Endodermal cell (in vitro differentiated cells): ENCODE results near the gene ZEB2. TPM values are rescaled to one million over a fixed set of nuclear protein-coding genes. Genes with fewer than 3 reads are reported as not detected.

ENCODE experiments used
- DNase-seq: peaks from one replicate; pipeline ENCODE4 v3.0.0-alpha.2; 2017
- H3K27ac ChIP-seq: 2 replicates; pipeline ENCODE4 v1.5.1; 2013; ENCODE audit warnings: mild to moderate bottlenecking, low read depth, low read length, moderate library complexity
- H3K27me3 ChIP-seq: 2 replicates; pipeline ENCODE4 v1.6.1; 2013; ENCODE audit warnings: mild to moderate bottlenecking, low read length, moderate library complexity; ENCODE audit not compliant: insufficient read depth, control insufficient read depth, poor library complexity, severe bottlenecking
- H3K36me3 ChIP-seq: 2 replicates; pipeline ENCODE4 v1.7.0; 2013; ENCODE audit warnings: mild to moderate bottlenecking, low read length, moderate library complexity; ENCODE audit not compliant: control insufficient read depth, insufficient read depth
- H3K4me1 ChIP-seq: one replicate; pipeline ENCODE4 v1.7.0; 2013; ENCODE audit warnings: low read length; ENCODE audit not compliant: control insufficient read depth, insufficient read depth
- H3K4me3 ChIP-seq: 2 replicates; pipeline ENCODE4 v1.5.1; 2013; ENCODE audit warnings: mild to moderate bottlenecking, low read length, moderate library complexity
- H3K9ac ChIP-seq: 2 replicates; pipeline ENCODE4 v1.6.1; 2013; ENCODE audit warnings: mild to moderate bottlenecking, low read length, moderate library complexity; ENCODE audit not compliant: poor library complexity, severe bottlenecking; ENCODE audit errors: extremely low read depth
- H3K9me3 ChIP-seq: 2 replicates; pipeline ENCODE4 v1.6.1; 2013; ENCODE audit warnings: mild to moderate bottlenecking, low read length, moderate library complexity; ENCODE audit not compliant: control insufficient read depth
- H3K27ac Mint-ChIP-seq: 2 replicates; pipeline ENCODE4 v1.8.0; 2020; ENCODE audit warnings: mixed read lengths
- H3K27me3 Mint-ChIP-seq: 2 replicates; pipeline ENCODE4 v1.8.0; 2021; ENCODE audit warnings: mild to moderate bottlenecking, mixed read lengths; ENCODE audit not compliant: insufficient read depth
- H3K36me3 Mint-ChIP-seq: 2 replicates; pipeline ENCODE4 v1.8.0; 2020; ENCODE audit warnings: low read depth, mixed read lengths
- H3K4me1 Mint-ChIP-seq: 2 replicates; pipeline ENCODE4 v1.8.0; 2020; ENCODE audit warnings: mixed read lengths
- H3K4me3 Mint-ChIP-seq: 2 replicates; pipeline ENCODE4 v1.8.0; 2020; ENCODE audit warnings: mild to moderate bottlenecking, moderate library complexity, mixed read lengths
- H3K9me3 Mint-ChIP-seq: 2 replicates; pipeline ENCODE4 v1.8.0; 2020; ENCODE audit warnings: mild to moderate bottlenecking, mixed read lengths
- WGBS, 2 experiments: methylation state at CpG; one replicate each; pipeline versions ENCODE4 v1.1.5 to v1.1.7; 2013; ENCODE audit warnings: missing lambda C conversion rate in 2 of 2, mixed read lengths in 1 of 2; ENCODE audit not compliant: insufficient coverage in 1 of 2, insufficient read length in 1 of 2; 5-methylcytosine and 5-hydroxymethylcytosine counted together
- total RNA-seq, 2 donors: library from RNA; stranded (reverse); fragmentation: NEBNext Ultra II Directional in 1 of 2; extraction: Animal tissue kit (Norgen Biotek cat#: 25700) in 1 of 2; gene quantifications; 2 replicates in 1 of 2; 3 replicates in 1 of 2; pipeline ENCODE4 v1.2.1, GENCODE V29; 2021
- TF ChIP-seq, protein P1 (sequence below): fragments of 200-600 bp; sonication (generic); conservative IDR thresholded peaks from 2 replicates; pipeline ENCODE4 v1.5.0; 2021; ENCODE audit warnings: antibody characterized with exemption, mild to moderate bottlenecking

ZEB2 gene
- total RNA-seq, 2 donors from 2014 or later = 0.29 to 0.31 TPM

DNA sequence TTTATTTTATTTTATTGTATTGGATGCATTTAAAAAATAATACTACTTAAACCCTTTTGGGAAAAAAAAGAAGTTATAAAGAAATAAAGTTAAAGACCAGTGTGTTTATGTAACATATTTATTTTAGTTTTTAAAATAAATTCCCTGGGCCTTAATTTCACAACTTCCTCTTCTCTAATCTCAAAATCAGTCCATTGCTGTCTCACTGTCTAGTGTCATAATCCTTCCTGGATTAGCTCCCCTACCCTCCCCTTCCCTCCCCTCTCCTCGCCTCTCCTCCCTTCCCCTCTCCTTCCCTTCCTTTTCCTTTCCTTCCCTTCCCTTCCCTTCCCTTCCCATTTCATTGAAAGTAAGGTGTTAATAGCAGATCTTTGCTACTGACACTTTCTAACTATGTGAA is 40.3 kb upstream of the ZEB2 start:
- DNase-seq = no peak
- no peak overlapping the region for H3K9ac ChIP-seq
- TF ChIP-seq, protein P1, sequence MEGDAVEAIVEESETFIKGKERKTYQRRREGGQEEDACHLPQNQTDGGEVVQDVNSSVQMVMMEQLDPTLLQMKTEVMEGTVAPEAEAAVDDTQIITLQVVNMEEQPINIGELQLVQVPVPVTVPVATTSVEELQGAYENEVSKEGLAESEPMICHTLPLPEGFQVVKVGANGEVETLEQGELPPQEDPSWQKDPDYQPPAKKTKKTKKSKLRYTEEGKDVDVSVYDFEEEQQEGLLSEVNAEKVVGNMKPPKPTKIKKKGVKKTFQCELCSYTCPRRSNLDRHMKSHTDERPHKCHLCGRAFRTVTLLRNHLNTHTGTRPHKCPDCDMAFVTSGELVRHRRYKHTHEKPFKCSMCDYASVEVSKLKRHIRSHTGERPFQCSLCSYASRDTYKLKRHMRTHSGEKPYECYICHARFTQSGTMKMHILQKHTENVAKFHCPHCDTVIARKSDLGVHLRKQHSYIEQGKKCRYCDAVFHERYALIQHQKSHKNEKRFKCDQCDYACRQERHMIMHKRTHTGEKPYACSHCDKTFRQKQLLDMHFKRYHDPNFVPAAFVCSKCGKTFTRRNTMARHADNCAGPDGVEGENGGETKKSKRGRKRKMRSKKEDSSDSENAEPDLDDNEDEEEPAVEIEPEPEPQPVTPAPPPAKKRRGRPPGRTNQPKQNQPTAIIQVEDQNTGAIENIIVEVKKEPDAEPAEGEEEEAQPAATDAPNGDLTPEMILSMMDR = no peak
- no peaks in the 10 kb centered on the region for H3K9me3 Mint-ChIP-seq
- H3K27ac Mint-ChIP-seq = no peak overlapping the region
- WGBS, 2 experiments = no CpG with 5 or more reads among the region's 1 CpG
- H3K4me3 Mint-ChIP-seq = no peak overlapping the region
- H3K4me1 ChIP-seq = no peaks in the 10 kb centered on the region
- no peaks in the 10 kb centered on the region for H3K4me1 Mint-ChIP-seq
- no peaks in the 10 kb centered on the region for H3K27me3 Mint-ChIP-seq
- no peak overlapping the region for H3K27ac ChIP-seq
- H3K4me3 ChIP-seq = no peak overlapping the region
- no peaks in the 10 kb centered on the region for H3K36me3 Mint-ChIP-seq
- H3K36me3 ChIP-seq = no peaks in the 10 kb centered on the region
- H3K27me3 ChIP-seq = no peaks in the 10 kb centered on the region
- no peaks in the 10 kb centered on the region for H3K9me3 ChIP-seq

DNA sequence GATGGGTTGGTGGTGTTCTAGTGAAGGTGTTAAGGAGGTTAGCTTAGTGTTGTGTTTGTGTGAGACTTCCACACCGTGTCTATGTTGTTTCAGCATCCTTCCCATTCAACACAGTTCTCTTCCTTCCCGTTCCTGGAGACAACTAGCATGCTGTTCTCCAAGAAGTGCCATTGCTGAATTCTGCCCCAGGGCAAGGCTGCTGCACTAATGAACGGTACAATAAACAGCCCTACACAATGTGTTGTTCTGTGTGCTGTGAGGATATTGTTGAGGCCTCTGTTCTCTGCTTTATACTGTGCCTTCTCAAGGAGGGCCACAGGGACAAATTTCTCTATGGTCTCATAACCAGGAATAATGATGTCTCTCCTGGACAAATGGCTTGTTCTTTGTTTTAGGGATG is 39.8 kb upstream of the ZEB2 start:
- no peaks in the 10 kb centered on the region for H3K27me3 Mint-ChIP-seq
- 74% methylated on average over 3 of the region's 3 CpGs; no CpG with 5 or more reads in 1 of the 2 experiments for WGBS, 2 experiments

DNA sequence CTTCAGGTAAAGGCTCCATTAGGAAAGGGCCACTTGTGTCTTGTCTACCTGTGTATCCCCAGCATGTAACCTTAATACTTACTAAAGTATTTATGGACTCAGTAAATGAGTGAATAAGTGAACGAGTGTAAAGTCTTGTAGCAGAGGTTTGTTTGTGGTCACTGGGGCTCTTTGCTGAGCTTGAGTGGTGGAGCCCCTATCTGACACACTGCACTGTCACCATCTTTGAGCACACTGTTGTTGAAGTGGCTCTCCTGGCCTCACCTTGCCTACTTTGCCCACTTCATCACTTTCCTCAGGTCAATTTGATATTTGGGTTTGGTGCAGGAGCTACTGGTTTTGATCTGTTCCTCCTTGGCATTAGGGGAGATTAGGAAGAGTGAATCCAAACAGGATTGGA is 39.3 kb upstream of the ZEB2 start:
- 84% methylated on average over 1 of the region's 1 CpG; no CpG with 5 or more reads in 1 of the 2 experiments for WGBS, 2 experiments
- Histone ChIP-seq H3K4me1 (no peaks in the 10 kb centered on the region), H3K9ac (no peak overlapping the region), H3K9me3 (no peaks in the 10 kb centered on the region), H3K27ac (no peak overlapping the region), H3K4me3 (no peak overlapping the region), H3K27me3 (no peaks in the 10 kb centered on the region), H3K36me3 (no peaks in the 10 kb centered on the region)
- Mint-ChIP-seq H3K27me3 (no peaks in the 10 kb centered on the region), H3K36me3 (no peaks in the 10 kb centered on the region), H3K4me1 (no peaks in the 10 kb centered on the region), H3K4me3 (no peak overlapping the region), H3K27ac (no peak overlapping the region), H3K9me3 (no peaks in the 10 kb centered on the region)
- TF ChIP-seq, protein P1 = no peak
- no peak for DNase-seq

More for the DNA sequence above, 39.8 kb upstream of the ZEB2 start:
- Histone ChIP-seq H3K27me3 (no peaks in the 10 kb centered on the region), H3K4me3 (no peak overlapping the region), H3K36me3 (no peaks in the 10 kb centered on the region), H3K4me1 (no peaks in the 10 kb centered on the region), H3K9ac (no peak overlapping the region), H3K27ac (no peak overlapping the region), H3K9me3 (no peaks in the 10 kb centered on the region)
- DNase-seq = no peak
- H3K4me3 Mint-ChIP-seq = no peak overlapping the region
- TF ChIP-seq, protein P1 = no peak
- no peaks in the 10 kb centered on the region for H3K36me3 Mint-ChIP-seq
- no peaks in the 10 kb centered on the region for H3K4me1 Mint-ChIP-seq
- no peak overlapping the region for H3K27ac Mint-ChIP-seq
- H3K9me3 Mint-ChIP-seq = no peaks in the 10 kb centered on the region
